ENCODE results near the gene TYW3.
A peak's percentile ranks its signal among the peaks of the same experiment; 100 is the strongest.

TYW3 gene

GRCh38 chr1:74732960-74733603 lies at the start of gene TYW3, which contains the start of gene CRYZ:
Gene TYW3, plus strand, starts transcription at chr1:74733152. Its CDS starts 93 bp downstream, at chr1:74733245.
Gene CRYZ, minus strand, starts transcription at chr1:74733050. Its CDS starts 8,229 bp downstream, at chr1:74724821.
- DNase-seq: peak; percentile 88

- DNase-seq: no peak
These were observed 49.3 kb upstream of the TYW3 start for GRCh38 chr1:74683656-74684055.

- no peak for DNase-seq
These were observed 48.7 kb upstream of the TYW3 start for GRCh38 chr1:74684301-74684700.

GRCh38 chr1:74686928-74687327 lies 46.0 kb upstream of the TYW3 start:
- DNase-seq: no peak

GRCh38 chr1:74689621-74690363 lies 43.2 kb upstream of the TYW3 start:
- peak; percentile 55 for DNase-seq

GRCh38 chr1:74690364-74690696 lies 42.6 kb upstream of the TYW3 start:
- DNase-seq: no peak

GRCh38 chr1:74690909-74691308 lies 42.0 kb upstream of the TYW3 start:
- DNase-seq: no peak

GRCh38 chr1:74693473-74693872 lies 39.5 kb upstream of the TYW3 start:
- no peak for DNase-seq

- no peak for DNase-seq
These were observed 35.1 kb upstream of the TYW3 start for GRCh38 chr1:74697832-74698231.

- DNase-seq: no peak
These were observed 33.6 kb upstream of the TYW3 start for GRCh38 chr1:74699331-74699730.

- DNase-seq: no peak
These were observed 29.4 kb upstream of the TYW3 start for GRCh38 chr1:74703386-74704182.

- DNase-seq: no peak
These were observed 20.1 kb upstream of the TYW3 start for GRCh38 chr1:74712881-74713280.

- no peak for DNase-seq
These were observed 19.1 kb upstream of the TYW3 start for GRCh38 chr1:74713849-74714248.

GRCh38 chr1:74714429-74715235 lies 18.3 kb upstream of the TYW3 start:
- DNase-seq: no peak

GRCh38 chr1:74715236-74715502 lies 17.8 kb upstream of the TYW3 start:
- no peak for DNase-seq

GRCh38 chr1:74715806-74716205 lies 17.1 kb upstream of the TYW3 start:
- DNase-seq: no peak

- no peak for DNase-seq
These were observed 16.1 kb upstream of the TYW3 start for GRCh38 chr1:74716822-74717221.

GRCh38 chr1:74717626-74718025 lies 15.3 kb upstream of the TYW3 start:
- no peak for DNase-seq

GRCh38 chr1:74726063-74726462 lies 6.9 kb upstream of the TYW3 start:
- no peak for DNase-seq

GRCh38 chr1:74728736-74729135 lies 4.2 kb upstream of the TYW3 start:
- DNase-seq: no peak

- DNase-seq: no peak
These were observed 3.0 kb upstream of the TYW3 start for GRCh38 chr1:74729741-74730478.

GRCh38 chr1:74731399-74732052 lies 1.4 kb upstream of the TYW3 start:
- no peak for DNase-seq

Measured in RPMI8226 (cell line).